Stimulated activated CD4-positive, alpha-beta T cell treated with anti-CD3 and anti-CD28 coated beads, TNF-alpha, amount 100 ng/mL, for 1 hour (primary cell): Measurements from ENCODE around the gene FBXO36.
"Not testable (repeated sequence)": the region's sequence is repeated elsewhere in the genome, so short reads cannot be mapped to it uniquely, and the experiment has no call there.

Experiments used
- DNase-seq, 3 donors: peaks; one replicate each; pipeline ENCODE4 v3.0.0-alpha.2; 2020; ENCODE audit warnings: low read depth in 3 of 3, low spot score in 1 of 3

FBXO36 gene

GRCh38 chr2:229922449-229923386, at the start of gene FBXO36:
Gene FBXO36 (plus strand): TSS chr2:229922503. CDS start chr2:229922514, 11 bp downstream.
- DNase-seq, result peak in 2 of 3 donors; percentile 70 to 86

- no peak for DNase-seq
Measured at GRCh38 chr2:229873123-229873581, 49.2 kb upstream of the FBXO36 start.

- no peak for DNase-seq
Measured at GRCh38 chr2:229874647-229875046, 47.7 kb upstream of the FBXO36 start.

- no peak for DNase-seq
Measured at GRCh38 chr2:229875549-229875948, 46.8 kb upstream of the FBXO36 start.

GRCh38 chr2:229879191-229879950, 42.9 kb upstream of the FBXO36 start:
- DNase-seq, result no peak

GRCh38 chr2:229880892-229881586, 41.3 kb upstream of the FBXO36 start:
- DNase-seq, result no peak

- no peak for DNase-seq
Measured at GRCh38 chr2:229882583-229882982, 39.7 kb upstream of the FBXO36 start.

GRCh38 chr2:229884775-229885699, 37.3 kb upstream of the FBXO36 start:
- no peak for DNase-seq

- no peak for DNase-seq
Measured at GRCh38 chr2:229887441-229887840, 34.9 kb upstream of the FBXO36 start.

- no peak for DNase-seq
Measured at GRCh38 chr2:229888031-229888430, 34.3 kb upstream of the FBXO36 start.

- no peak for DNase-seq
Measured at GRCh38 chr2:229889023-229889422, 33.3 kb upstream of the FBXO36 start.

- no peak for DNase-seq
Measured at GRCh38 chr2:229896857-229897256, 25.4 kb upstream of the FBXO36 start.

GRCh38 chr2:229899604-229900003, 22.7 kb upstream of the FBXO36 start:
- no peak for DNase-seq

- DNase-seq, result no peak
Measured at GRCh38 chr2:229900012-229900411, 22.3 kb upstream of the FBXO36 start.

GRCh38 chr2:229900514-229900913, 21.8 kb upstream of the FBXO36 start:
- DNase-seq, result not testable (repeated sequence)

GRCh38 chr2:229901819-229902218, 20.5 kb upstream of the FBXO36 start:
- DNase-seq, result no peak

GRCh38 chr2:229903037-229903436, 19.3 kb upstream of the FBXO36 start:
- DNase-seq, result no peak

- DNase-seq, result no peak
Measured at GRCh38 chr2:229905601-229906000, 16.7 kb upstream of the FBXO36 start.

- DNase-seq, result no peak
Measured at GRCh38 chr2:229909090-229909489, 13.2 kb upstream of the FBXO36 start.

- no peak for DNase-seq
Measured at GRCh38 chr2:229910147-229910831, 12.0 kb upstream of the FBXO36 start.
